NT2/D1 (cell line): ENCODE results near the gene ATP8B2.

Experiments used
- SUZ12 ChIP-seq: IDR thresholded peaks from 2 replicates; pipeline ENCODE4 v1.6.1; 2011; ENCODE audit not compliant: insufficient read length, insufficient read depth; ENCODE audit errors: extremely low read depth
- YY1 ChIP-seq: IDR thresholded peaks from 2 replicates; pipeline ENCODE4 v1.6.1; 2011; ENCODE audit not compliant: insufficient read length, insufficient read depth
- ZNF274 ChIP-seq: IDR thresholded peaks from 2 replicates; pipeline ENCODE4 v1.6.1; 2011; ENCODE audit warnings: mild to moderate bottlenecking, low read depth, low read length

- TF ChIP-seq YY1: no peak
- TF ChIP-seq ZNF274: no peak
- TF ChIP-seq SUZ12: no peak
Measured at GRCh38 chr1:154347961-154348360, 22.6 kb downstream of the ATP8B2 start.
